ENCODE results near the gene HSH2D. TPM values are rescaled to one million over a fixed set of nuclear protein-coding genes. Genes with fewer than 3 reads are reported as not detected.
A peak's percentile ranks its signal among the peaks of the same experiment; 100 is the strongest.
"Not testable (repeated sequence)": the region's sequence is repeated elsewhere in the genome, so short reads cannot be mapped to it uniquely, and the experiment has no call there.

Gene HSH2D
- total RNA-seq, 8 experiments from 2014 or later = 0.14 to 1.1 (median 0.36) TPM; not detected in 3

DNA sequence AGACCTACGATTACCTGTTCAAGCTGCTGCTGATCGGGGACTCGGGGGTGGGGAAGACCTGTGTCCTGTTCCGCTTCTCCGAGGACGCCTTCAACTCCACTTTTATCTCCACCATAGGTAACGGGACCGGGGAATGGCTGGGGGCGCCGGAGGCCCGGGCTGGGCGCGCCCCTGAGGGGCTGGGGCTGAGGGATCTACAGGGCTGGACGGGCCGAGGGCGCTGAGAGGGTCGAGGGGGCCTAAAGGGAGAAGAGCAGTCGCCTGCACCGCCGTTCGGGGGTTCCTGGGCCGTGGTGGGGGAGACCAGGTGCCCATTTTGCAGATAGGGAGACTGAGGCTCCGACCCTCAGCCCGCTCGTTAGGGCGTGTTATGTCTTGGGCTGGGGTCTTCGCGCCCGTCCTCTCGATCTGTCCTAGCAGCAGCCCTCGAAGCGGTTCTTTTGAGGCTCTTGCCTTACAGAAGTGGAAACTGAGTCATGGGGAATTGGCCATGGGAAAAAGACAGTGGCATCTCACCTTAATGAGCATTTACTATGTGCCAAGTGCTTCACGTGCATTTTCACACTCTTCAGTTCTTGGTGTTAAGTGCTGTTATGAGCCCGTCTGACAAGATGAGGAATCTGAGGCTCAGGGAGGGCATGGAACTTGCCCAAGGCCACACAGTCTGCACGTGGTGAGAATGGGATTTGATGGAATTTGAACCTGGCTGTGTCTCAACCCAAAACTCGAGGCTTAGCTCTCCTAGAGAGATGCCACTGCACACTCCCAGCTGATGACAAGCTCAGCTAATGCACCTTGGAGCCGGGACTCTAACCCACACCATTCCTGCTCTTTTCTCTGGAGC lies 31.4 kb upstream of the HSH2D start:
- H3K4me3 ChIP-seq = peak overlapping the region; percentile 87 to 98 (median 91)
- in situ Hi-C loops (cut with MboI; ENCODE audit: low pct_unique_long_range_greater_than_20kb in 2 of 9, low sequenced_read_pairs in 9 of 9, unreplicated experiment in 9 of 9) = no loop called here
- WGBS, 10 experiments = 0 to 19% (median 7%) methylated on average over 3 to 13 of the region's 37 CpGs; no CpG with 5 or more reads in 3 of the 10 experiments
- ATAC-seq (replicated peaks in 6 of 8) = peak in 3 of 8 experiments; percentile 4 to 9 (median 6)
- H3K4me1 ChIP-seq (replicated peaks in 1 of 2) = peaks cover 5 to 7% of the 10 kb centered on the region in 2 donors
- peak overlapping the region; percentile 74 to 89 for H3K27ac ChIP-seq

GRCh38 chr19:16112778-16113177 lies 30.7 kb upstream of the HSH2D start:
- in situ Hi-C loops (cut with MboI; ENCODE audit: low pct_unique_long_range_greater_than_20kb in 2 of 9, low sequenced_read_pairs in 9 of 9, unreplicated experiment in 9 of 9) = no loop called here
- H3K27ac ChIP-seq = no peak overlapping the region

DNA sequence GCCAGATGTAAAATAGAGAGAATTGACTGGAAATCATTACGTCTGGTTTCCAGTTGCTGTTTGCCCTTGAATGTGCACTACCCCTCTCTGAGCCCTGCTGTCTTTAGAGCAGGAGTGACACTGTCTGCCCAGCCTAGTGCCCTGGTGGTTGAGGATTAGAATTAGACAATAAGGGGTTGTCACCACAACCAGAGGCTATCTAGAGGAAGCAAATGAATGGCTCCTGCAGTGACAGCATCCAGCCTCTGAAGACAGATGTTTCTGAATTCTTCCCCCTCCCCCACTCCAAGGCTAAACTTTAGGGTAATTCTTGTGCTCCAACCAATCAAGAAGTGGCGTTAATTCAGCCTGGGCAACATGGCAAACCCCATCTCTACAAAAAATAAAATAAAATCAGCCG lies 29.8 kb upstream of the HSH2D start:
- Histone ChIP-seq H3K4me1 (replicated peaks in 1 of 2) (peaks cover 5 to 7% of the 10 kb centered on the region in 2 donors), H3K4me3 (no peak overlapping the region), H3K27ac (no peak overlapping the region)
- ATAC-seq (replicated peaks in 6 of 8) = no peak
- WGBS, 10 experiments = 0 to 100% (median 73%) methylated on average over 1 to 3 of the region's 3 CpGs; no CpG with 5 or more reads in 6 of the 10 experiments
- in situ Hi-C loops (cut with MboI; ENCODE audit: low pct_unique_long_range_greater_than_20kb in 2 of 9, low sequenced_read_pairs in 9 of 9, unreplicated experiment in 9 of 9) = no loop called here

More at GRCh38 chr19:16112778-16113177, 30.7 kb upstream of the HSH2D start:
- H3K4me1 ChIP-seq (replicated peaks in 1 of 2) = peaks cover 5 to 7% of the 10 kb centered on the region in 2 donors
- peak overlapping the region in 1 of 5 donors; percentile 93 for H3K4me3 ChIP-seq
- WGBS, 10 experiments = 0 to 100% (median 55%) methylated on average over 1 to 2 of the region's 2 CpGs; no CpG with 5 or more reads in 4 of the 10 experiments
- no peak for ATAC-seq (replicated peaks in 6 of 8)

DNA sequence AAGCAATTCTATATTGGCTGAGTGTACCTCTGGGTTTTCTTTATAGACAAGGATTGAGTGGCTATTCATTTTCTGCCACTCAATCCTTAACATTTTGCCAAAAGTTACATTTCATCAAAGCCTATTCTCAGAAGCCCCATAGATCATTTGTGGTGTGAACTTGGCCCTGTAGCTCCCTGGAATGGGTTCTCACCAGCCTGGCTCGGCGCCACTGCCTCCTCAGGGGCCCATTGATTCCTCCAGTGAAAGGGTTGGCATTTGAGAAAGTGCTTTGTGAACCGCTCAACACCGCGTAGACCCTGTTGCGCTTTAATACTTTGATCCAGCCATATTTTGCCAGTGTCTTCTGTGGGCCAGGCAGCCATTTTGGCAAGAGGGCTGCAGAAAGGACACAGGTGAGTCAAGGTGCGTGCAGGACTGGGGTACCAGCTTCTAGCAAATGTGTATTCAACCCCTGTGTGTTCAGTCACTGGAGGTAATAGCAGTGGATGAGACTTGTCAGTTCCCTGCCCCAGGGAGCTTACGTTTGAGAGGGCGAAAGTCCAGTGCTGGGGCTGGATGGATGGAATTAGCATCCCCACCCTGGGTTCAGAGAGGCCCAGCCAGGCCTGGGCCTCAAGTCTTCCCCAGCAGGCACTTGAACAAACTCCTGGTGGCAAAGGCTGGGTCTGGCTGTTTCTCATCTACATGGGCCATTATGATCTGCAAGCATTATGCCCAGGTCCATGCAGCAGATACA lies 28.0 kb upstream of the HSH2D start:
- peaks cover 5 to 7% of the 10 kb centered on the region in 2 donors for H3K4me1 ChIP-seq (replicated peaks in 1 of 2)
- H3K27ac ChIP-seq = no peak overlapping the region
- no peak for ATAC-seq (replicated peaks in 6 of 8)
- WGBS, 10 experiments = 60 to 94% (median 80%) methylated on average over 1 to 8 of the region's 9 CpGs; no CpG with 5 or more reads in 5 of the 10 experiments
- in situ Hi-C loops (cut with MboI; ENCODE audit: low pct_unique_long_range_greater_than_20kb in 2 of 9, low sequenced_read_pairs in 9 of 9, unreplicated experiment in 9 of 9) = no loop called here
- H3K4me3 ChIP-seq = no peak overlapping the region

DNA sequence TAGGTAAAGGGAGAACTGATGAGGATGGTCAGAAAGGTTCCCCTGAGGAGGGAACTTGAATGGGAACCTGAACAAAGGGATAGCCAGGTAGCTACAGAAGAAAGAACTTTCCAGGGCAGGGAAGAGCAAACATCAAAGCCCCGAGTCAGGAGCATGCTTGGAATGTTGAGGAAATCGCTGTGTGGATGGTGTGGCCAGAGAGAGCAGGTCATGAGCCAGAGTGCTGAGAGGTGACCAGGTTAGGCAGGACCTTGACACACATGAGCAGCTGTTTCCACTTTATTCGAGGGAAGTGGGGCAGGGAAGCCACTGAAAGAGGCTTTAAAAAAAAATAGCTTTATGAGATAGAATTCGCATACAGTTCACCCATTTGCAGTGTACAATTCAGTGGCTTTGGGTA lies 27.4 kb upstream of the HSH2D start:
- no peak for ATAC-seq (replicated peaks in 6 of 8)
- H3K27ac ChIP-seq = no peak overlapping the region
- peaks cover 5 to 7% of the 10 kb centered on the region in 2 donors for H3K4me1 ChIP-seq (replicated peaks in 1 of 2)
- 60 to 100% (median 83%) methylated on average over 1 to 2 of the region's 4 CpGs; no CpG with 5 or more reads in 1 of the 10 experiments for WGBS, 10 experiments
- in situ Hi-C loops (cut with MboI; ENCODE audit: low pct_unique_long_range_greater_than_20kb in 2 of 9, low sequenced_read_pairs in 9 of 9, unreplicated experiment in 9 of 9) = no loop called here
- H3K4me3 ChIP-seq = no peak overlapping the region

DNA sequence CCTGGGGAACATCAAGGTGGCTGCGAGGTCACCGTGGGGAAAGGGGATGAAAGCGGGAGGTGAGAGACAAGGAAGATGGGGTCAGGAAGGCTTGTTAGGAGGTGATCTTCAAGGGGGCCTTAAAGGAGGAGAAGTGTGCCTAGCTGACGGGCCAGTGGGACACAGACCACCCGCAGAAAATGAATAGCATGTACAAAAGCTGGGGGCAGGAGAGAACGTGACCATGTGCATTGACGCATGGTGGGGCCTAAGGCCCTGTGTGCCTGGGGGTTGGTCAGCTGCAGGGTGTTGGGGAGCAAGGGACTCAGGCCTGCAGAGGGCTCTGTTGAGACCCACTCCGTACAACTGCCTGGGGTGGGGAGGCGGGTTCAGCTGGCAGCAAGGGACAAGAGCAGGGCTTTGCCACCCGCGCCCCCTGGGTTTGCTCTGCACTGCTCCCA lies 25.9 kb upstream of the HSH2D start:
- no peak overlapping the region for H3K4me3 ChIP-seq
- WGBS, 10 experiments = 93 to 100% (median 98%) methylated on average over 1 to 4 of the region's 11 CpGs; no CpG with 5 or more reads in 6 of the 10 experiments
- no peak for ATAC-seq (replicated peaks in 6 of 8)
- H3K4me1 ChIP-seq (replicated peaks in 1 of 2) = peaks cover under 1 to 3% of the 10 kb centered on the region in 2 donors
- in situ Hi-C loops (cut with MboI; ENCODE audit: low pct_unique_long_range_greater_than_20kb in 2 of 9, low sequenced_read_pairs in 9 of 9, unreplicated experiment in 9 of 9) = no loop called here
- no peak overlapping the region for H3K27ac ChIP-seq

DNA sequence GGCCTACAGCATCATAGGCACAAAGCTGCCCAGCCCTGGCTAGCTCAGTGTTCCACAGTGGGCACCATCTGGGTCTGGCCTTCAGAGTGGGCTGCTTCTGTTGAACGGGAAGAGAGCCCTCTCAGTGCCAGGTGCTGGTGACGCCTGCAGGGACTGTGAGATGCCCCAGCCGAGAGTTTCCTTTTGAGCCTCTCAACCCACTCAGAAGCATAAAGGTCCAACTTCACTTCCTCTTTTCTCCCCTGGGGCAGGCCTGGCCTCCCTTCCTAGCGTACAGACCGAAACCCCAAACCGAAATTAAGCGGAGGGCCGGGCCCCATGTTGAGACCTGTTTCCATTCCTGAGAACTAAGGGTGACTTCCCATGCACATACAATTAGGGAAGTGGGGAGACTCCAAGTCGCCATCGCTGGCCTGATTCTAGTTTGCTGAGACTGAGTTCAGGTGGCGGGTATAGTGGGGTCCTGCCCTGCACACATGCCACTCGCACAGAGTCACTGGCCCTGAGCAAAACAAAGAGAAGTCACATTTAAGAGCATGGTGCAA lies 24.9 kb upstream of the HSH2D start:
- H3K27ac ChIP-seq = no peak overlapping the region
- in situ Hi-C loops (cut with MboI; ENCODE audit: low pct_unique_long_range_greater_than_20kb in 2 of 9, low sequenced_read_pairs in 9 of 9, unreplicated experiment in 9 of 9) = no loop called here
- 100% methylated on average over 1 to 4 of the region's 12 CpGs; no CpG with 5 or more reads in 4 of the 10 experiments for WGBS, 10 experiments

DNA sequence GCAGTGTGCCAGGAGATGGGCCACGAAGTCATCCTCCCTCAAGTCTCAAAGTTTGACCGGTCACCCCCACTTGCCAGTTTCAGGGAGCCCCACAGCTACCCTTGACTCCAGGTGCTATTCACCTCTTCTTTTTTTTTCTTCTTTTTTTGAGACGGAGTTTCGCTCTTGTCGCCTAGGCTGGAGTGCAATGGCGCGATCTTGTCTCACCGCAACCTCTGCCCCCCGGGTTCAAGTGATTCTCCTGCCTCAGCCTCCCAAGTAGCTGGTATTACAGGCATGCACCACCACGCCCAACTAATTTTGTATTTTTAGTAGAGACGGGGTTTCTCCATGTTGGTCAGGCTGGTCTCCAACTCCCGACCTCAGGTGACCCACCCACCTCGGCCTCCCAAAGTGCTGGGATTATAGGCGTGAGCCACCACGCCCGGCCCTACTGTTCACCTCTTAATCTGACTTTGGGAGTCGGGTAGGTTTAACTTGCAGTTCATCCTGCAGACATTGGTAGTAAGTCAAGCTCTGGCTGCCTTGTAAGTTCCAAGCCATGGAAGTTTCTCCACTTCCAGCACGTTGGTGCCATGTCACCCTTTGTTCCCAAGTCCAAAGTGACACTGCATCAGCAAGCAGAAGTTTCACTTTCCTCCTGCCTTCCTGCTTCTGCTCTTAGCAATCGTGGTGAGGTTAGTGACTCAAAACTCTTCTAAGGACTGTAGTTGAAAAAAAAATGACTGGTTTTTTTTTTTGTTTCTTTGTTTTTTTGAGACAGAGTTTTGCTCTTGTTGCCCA lies 24.2 kb upstream of the HSH2D start:
- in situ Hi-C loops (cut with MboI; ENCODE audit: low pct_unique_long_range_greater_than_20kb in 2 of 9, low sequenced_read_pairs in 9 of 9, unreplicated experiment in 9 of 9); ATAC-seq (replicated peaks in 6 of 8); H3K4me3 ChIP-seq; H3K27ac ChIP-seq; H3K4me1 ChIP-seq (replicated peaks in 1 of 2): not testable (repeated sequence)
- 76 to 98% (median 90%) methylated on average over 1 to 9 of the region's 19 CpGs; no CpG with 5 or more reads in 3 of the 10 experiments for WGBS, 10 experiments

More for the DNA sequence above, 24.9 kb upstream of the HSH2D start:
- ATAC-seq (replicated peaks in 6 of 8) = no peak
- Histone ChIP-seq H3K4me1 (replicated peaks in 1 of 2) (no peaks in the 10 kb centered on the region), H3K4me3 (no peak overlapping the region)

GRCh38 chr19:16121141-16121540 lies 22.3 kb upstream of the HSH2D start:
- Histone ChIP-seq H3K27ac (no peak overlapping the region), H3K4me1 (replicated peaks in 1 of 2) (no peaks in the 10 kb centered on the region), H3K4me3 (no peak overlapping the region)
- WGBS, 10 experiments = 80 to 100% (median 95%) methylated on average over 1 to 4 of the region's 5 CpGs; no CpG with 5 or more reads in 6 of the 10 experiments
- in situ Hi-C loops (cut with MboI; ENCODE audit: low pct_unique_long_range_greater_than_20kb in 2 of 9, low sequenced_read_pairs in 9 of 9, unreplicated experiment in 9 of 9) = no loop called here
- no peak for ATAC-seq (replicated peaks in 6 of 8)

DNA sequence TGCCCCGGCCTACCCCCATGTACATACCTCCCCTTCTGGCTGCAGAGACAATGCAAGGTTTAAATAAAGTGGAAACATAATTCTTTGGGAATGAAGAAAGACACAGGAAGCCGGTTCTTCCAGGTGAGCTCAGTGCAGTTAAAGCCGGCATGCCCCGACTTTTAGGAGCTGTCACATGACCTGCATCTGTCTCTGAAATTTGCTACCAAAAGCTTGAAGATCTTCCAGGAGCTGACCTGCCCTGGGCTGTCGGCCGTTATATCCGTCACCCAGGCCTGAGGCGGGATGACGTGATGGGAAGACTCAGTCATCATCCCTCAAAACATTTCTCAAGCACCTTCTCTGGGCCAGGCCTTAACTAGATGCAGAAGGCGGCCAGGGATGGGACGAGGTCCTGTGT lies 21.5 kb upstream of the HSH2D start:
- Histone ChIP-seq H3K4me1 (replicated peaks in 1 of 2) (no peaks in the 10 kb centered on the region), H3K4me3 (no peak overlapping the region), H3K27ac (no peak overlapping the region)
- in situ Hi-C loops (cut with MboI; ENCODE audit: low pct_unique_long_range_greater_than_20kb in 2 of 9, low sequenced_read_pairs in 9 of 9, unreplicated experiment in 9 of 9) = no loop called here
- WGBS, 10 experiments = 75 to 100% (median 92%) methylated on average over 1 to 8 of the region's 11 CpGs; no CpG with 5 or more reads in 2 of the 10 experiments
- no peak for ATAC-seq (replicated peaks in 6 of 8)

GRCh38 chr19:16124953-16125352 lies 18.5 kb upstream of the HSH2D start:
- in situ Hi-C loops (cut with MboI; ENCODE audit: low pct_unique_long_range_greater_than_20kb in 2 of 9, low sequenced_read_pairs in 9 of 9, unreplicated experiment in 9 of 9) = no loop called here
- 100% methylated on average over 1 of the region's 14 CpGs; no CpG with 5 or more reads in 9 of the 10 experiments for WGBS, 10 experiments
- no peak for ATAC-seq (replicated peaks in 6 of 8)
- no peaks in the 10 kb centered on the region for H3K4me1 ChIP-seq (replicated peaks in 1 of 2)
- no peak overlapping the region for H3K27ac ChIP-seq
- H3K4me3 ChIP-seq = no peak overlapping the region

- no peak for ATAC-seq (replicated peaks in 6 of 8)
- 60 to 100% (median 100%) methylated on average over 1 to 8 of the region's 10 CpGs; no CpG with 5 or more reads in 3 of the 10 experiments for WGBS, 10 experiments
- in situ Hi-C loops (cut with MboI; ENCODE audit: low pct_unique_long_range_greater_than_20kb in 2 of 9, low sequenced_read_pairs in 9 of 9, unreplicated experiment in 9 of 9) = no loop called here
- no peaks in the 10 kb centered on the region for H3K4me1 ChIP-seq (replicated peaks in 1 of 2)
- H3K4me3 ChIP-seq = no peak overlapping the region
- no peak overlapping the region for H3K27ac ChIP-seq
These were observed 17.6 kb upstream of the HSH2D start for GRCh38 chr19:16125737-16126495.

Data from motor neuron (in vitro differentiated cells).